ENCODE data around the gene GPX8.

The GPX8 gene

GRCh38 chr5:55136521-55136920 is 23.4 kb upstream of the GPX8 start:
- DNase-seq (ENCODE audit: low read depth in 2 of 2) = no peak
- TF ChIP-seq, protein P1, sequence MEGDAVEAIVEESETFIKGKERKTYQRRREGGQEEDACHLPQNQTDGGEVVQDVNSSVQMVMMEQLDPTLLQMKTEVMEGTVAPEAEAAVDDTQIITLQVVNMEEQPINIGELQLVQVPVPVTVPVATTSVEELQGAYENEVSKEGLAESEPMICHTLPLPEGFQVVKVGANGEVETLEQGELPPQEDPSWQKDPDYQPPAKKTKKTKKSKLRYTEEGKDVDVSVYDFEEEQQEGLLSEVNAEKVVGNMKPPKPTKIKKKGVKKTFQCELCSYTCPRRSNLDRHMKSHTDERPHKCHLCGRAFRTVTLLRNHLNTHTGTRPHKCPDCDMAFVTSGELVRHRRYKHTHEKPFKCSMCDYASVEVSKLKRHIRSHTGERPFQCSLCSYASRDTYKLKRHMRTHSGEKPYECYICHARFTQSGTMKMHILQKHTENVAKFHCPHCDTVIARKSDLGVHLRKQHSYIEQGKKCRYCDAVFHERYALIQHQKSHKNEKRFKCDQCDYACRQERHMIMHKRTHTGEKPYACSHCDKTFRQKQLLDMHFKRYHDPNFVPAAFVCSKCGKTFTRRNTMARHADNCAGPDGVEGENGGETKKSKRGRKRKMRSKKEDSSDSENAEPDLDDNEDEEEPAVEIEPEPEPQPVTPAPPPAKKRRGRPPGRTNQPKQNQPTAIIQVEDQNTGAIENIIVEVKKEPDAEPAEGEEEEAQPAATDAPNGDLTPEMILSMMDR (IDR thresholded peaks at IDR 0.05; ENCODE audit: low read depth, low read length) = no peak
- H3K4me3 ChIP-seq (replicated peaks in 1 of 2; ENCODE audit: low read depth in 2 of 2, low read length in 2 of 2) = no peak overlapping the region

DNA sequence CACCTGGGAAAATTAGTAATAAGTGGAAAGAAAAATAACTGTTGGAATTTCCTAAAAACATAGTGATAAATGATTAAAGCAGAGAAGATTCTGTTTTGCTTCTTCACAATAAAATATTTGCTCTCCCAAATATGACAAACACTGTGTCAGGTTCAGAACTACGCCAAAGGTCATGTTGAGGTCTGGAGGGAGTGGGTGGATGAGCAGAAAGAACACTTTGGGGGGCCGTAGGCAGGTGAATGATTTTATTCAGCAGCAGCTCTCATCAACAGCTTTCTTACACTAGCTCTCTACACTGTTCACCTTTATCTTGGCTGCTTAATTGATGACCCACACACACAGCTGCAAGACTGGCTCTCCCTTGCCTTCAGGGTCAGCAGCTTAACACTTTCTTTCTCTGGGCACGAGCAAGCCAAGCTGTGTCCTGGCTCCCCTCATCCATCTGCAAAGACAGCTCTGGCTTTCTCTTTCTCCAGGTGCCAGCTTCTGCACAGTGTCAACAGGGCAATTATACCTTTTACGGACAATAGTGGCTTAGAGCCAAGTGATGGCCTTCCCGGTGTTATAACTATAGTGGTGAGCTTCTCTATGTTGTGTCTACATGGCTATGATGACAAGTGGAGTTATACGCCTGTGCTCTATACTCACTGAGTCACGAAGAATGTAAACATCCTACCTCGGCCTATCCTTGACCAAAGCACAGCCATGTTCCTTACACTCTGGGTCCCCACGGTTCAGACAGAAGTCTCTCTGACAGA is 18.9 kb upstream of the GPX8 start:
- H3K4me3 ChIP-seq (replicated peaks in 1 of 2; ENCODE audit: low read depth in 2 of 2, low read length in 2 of 2) = no peak overlapping the region
- DNase-seq (ENCODE audit: low read depth in 2 of 2) = no peak
- TF ChIP-seq, protein P1 (IDR thresholded peaks at IDR 0.05; ENCODE audit: low read depth, low read length) = no peak

GRCh38 chr5:55141945-55142690 is 17.9 kb upstream of the GPX8 start:
- no peak for DNase-seq (ENCODE audit: low read depth in 2 of 2)
- TF ChIP-seq, protein P1 (IDR thresholded peaks at IDR 0.05; ENCODE audit: low read depth, low read length) = no peak
- H3K4me3 ChIP-seq (replicated peaks in 1 of 2; ENCODE audit: low read depth in 2 of 2, low read length in 2 of 2) = no peak overlapping the region

GRCh38 chr5:55143624-55144023 is 16.3 kb upstream of the GPX8 start:
- DNase-seq (ENCODE audit: low read depth in 2 of 2) = no peak
- no peak overlapping the region for H3K4me3 ChIP-seq (replicated peaks in 1 of 2; ENCODE audit: low read depth in 2 of 2, low read length in 2 of 2)
- TF ChIP-seq, protein P1 (IDR thresholded peaks at IDR 0.05; ENCODE audit: low read depth, low read length) = no peak

DNA sequence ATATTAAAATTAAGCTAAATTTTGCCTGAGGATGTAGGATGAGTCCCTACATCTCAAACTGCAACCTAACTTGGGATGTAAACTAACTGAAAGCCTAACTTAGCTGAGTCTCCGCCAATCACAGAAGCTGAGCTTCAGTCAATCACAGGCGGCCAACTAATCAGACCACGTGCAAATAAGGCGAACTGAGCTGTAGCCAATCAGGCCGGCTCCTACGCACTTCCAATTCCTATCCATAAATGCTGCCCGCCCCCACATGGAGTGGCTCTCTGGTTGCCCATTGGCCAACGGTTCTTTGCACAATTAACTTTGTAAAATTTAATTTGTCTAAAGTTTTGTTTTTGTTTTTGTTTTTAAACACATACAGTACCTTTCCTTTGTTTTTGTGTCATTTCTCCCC is 13.9 kb upstream of the GPX8 start:
- TF ChIP-seq, protein P1 (IDR thresholded peaks at IDR 0.05; ENCODE audit: low read depth, low read length) = no peak
- DNase-seq (ENCODE audit: low read depth in 2 of 2) = no peak
- H3K4me3 ChIP-seq (replicated peaks in 1 of 2; ENCODE audit: low read depth in 2 of 2, low read length in 2 of 2) = no peak overlapping the region

- TF ChIP-seq, protein P1 (IDR thresholded peaks at IDR 0.05; ENCODE audit: low read depth, low read length) = peak; percentile 97
- DNase-seq (ENCODE audit: low read depth in 2 of 2) = peak; percentile 86 to 91
- no peak overlapping the region for H3K4me3 ChIP-seq (replicated peaks in 1 of 2; ENCODE audit: low read depth in 2 of 2, low read length in 2 of 2)
Observed at GRCh38 chr5:55146543-55147151, 13.3 kb upstream of the GPX8 start.
